GM23338 (cell line): ENCODE data around the gene LSM14A. TPM values are rescaled to one million over a fixed set of nuclear protein-coding genes. Genes with fewer than 3 reads are reported as not detected.

Source experiments
- ATAC-seq: fragments of 200-7000 bp; cut with Tn5 transposase; 3 replicates; pipeline ENCODE4 v1.9.1; 2020
- DNase-seq: peaks from one replicate; pipeline ENCODE4 v3.0.0-alpha.2; 2015; ENCODE audit warnings: low spot score
- H2AFZ ChIP-seq: fragments of 200-600 bp; sonication (generic); 2 replicates; pipeline ENCODE4 v1.8.0; 2016; ENCODE audit warnings: antibody characterized with exemption, mild to moderate bottlenecking, moderate library complexity
- H3F3A ChIP-seq: fragments of 200-600 bp; sonication (generic); replicated peaks from 2 replicates; pipeline ENCODE4 v1.8.0; 2017; ENCODE audit warnings: antibody characterized with exemption, mixed run types, low read depth
- H3K27ac ChIP-seq: fragments of 200-600 bp; sonication (generic); 2 replicates; pipeline ENCODE4 v1.6.1; 2016; ENCODE audit warnings: low read depth
- H3K27me3 ChIP-seq: fragments of 200-600 bp; sonication (generic); 2 replicates; pipeline ENCODE4 v1.8.0; 2016; ENCODE audit warnings: mild to moderate bottlenecking, mixed run types, moderate library complexity; ENCODE audit not compliant: insufficient read depth
- H3K36me3 ChIP-seq: fragments of 200-600 bp; sonication (generic); 2 replicates; pipeline ENCODE4 v1.8.0; 2016; ENCODE audit warnings: mild to moderate bottlenecking; ENCODE audit not compliant: insufficient read depth
- H3K4me1 ChIP-seq: fragments of 200-600 bp; sonication (generic); 2 replicates; pipeline ENCODE4 v1.8.0; 2016; ENCODE audit warnings: mild to moderate bottlenecking, moderate library complexity; ENCODE audit not compliant: insufficient read depth
- H3K4me2 ChIP-seq: fragments of 200-600 bp; sonication (generic); 2 replicates; pipeline ENCODE4 v1.7.1; 2017; ENCODE audit warnings: mixed run types
- H3K4me3 ChIP-seq: fragments of 200-600 bp; sonication (generic); 2 replicates; pipeline ENCODE4 v1.6.1; 2016; ENCODE audit warnings: mixed run types
- H3K79me2 ChIP-seq: fragments of 200-600 bp; sonication (generic); replicated peaks from 2 replicates; pipeline ENCODE4 v1.8.0; 2017; ENCODE audit warnings: mild to moderate bottlenecking; ENCODE audit not compliant: insufficient read depth
- H3K9me2 ChIP-seq: fragments of 200-600 bp; sonication (generic); 2 replicates; pipeline ENCODE4 v1.8.0; 2017; ENCODE audit not compliant: insufficient read depth
- H4K20me1 ChIP-seq: fragments of 200-600 bp; sonication (generic); replicated peaks from 2 replicates; pipeline ENCODE4 v1.8.0; 2017; ENCODE audit warnings: mild to moderate bottlenecking; ENCODE audit not compliant: insufficient read depth
- H3K27ac Mint-ChIP-seq: 2 replicates; pipeline ENCODE4 v1.8.0; 2020; ENCODE audit warnings: inconsistent platforms, mild to moderate bottlenecking, moderate library complexity, mixed read lengths
- H3K27me3 Mint-ChIP-seq: 3 replicates; pipeline ENCODE4 v1.8.0; 2022; ENCODE audit warnings: low read depth, mild to moderate bottlenecking, moderate library complexity, mixed read lengths, inconsistent platforms; ENCODE audit not compliant: insufficient read depth, poor library complexity
- H3K36me3 Mint-ChIP-seq: 3 replicates; pipeline ENCODE4 v1.8.0; 2021; ENCODE audit warnings: low read depth, mild to moderate bottlenecking, inconsistent platforms, moderate library complexity, mixed read lengths
- H3K4me1 Mint-ChIP-seq: 3 replicates; pipeline ENCODE4 v1.8.0; 2020; ENCODE audit warnings: mild to moderate bottlenecking, inconsistent platforms, mixed read lengths
- H3K4me3 Mint-ChIP-seq: 3 replicates; pipeline ENCODE4 v1.8.0; 2021; ENCODE audit warnings: moderate library complexity, mild to moderate bottlenecking, inconsistent platforms, mixed read lengths
- H3K9me3 Mint-ChIP-seq: 3 replicates; pipeline ENCODE4 v1.8.0; 2020; ENCODE audit warnings: moderate library complexity, mild to moderate bottlenecking, inconsistent platforms, mixed read lengths
- CREB1 ChIP-seq: fragments of 250-450 bp; sonication (Bioruptor Pico); IDR thresholded peaks from 2 replicates; pipeline ENCODE4 v1.5.0; 2020; ENCODE audit warnings: low read depth, mild to moderate bottlenecking, moderate library complexity
- ETS1 ChIP-seq: IDR thresholded peaks from 2 replicates; pipeline ENCODE4 v1.6.1; 2016; ENCODE audit warnings: antibody characterized with exemption
- EZH2 ChIP-seq: fragments of 200-600 bp; sonication (generic); IDR thresholded peaks from one replicate; pipeline ENCODE4 v1.8.0; 2017; ENCODE audit warnings: antibody characterized with exemption, mild to moderate bottlenecking, low read depth; ENCODE audit not compliant: unreplicated experiment
- EZH2phosphoT487 ChIP-seq: fragments of 200-600 bp; sonication (generic); IDR thresholded peaks from one replicate; pipeline ENCODE4 v1.8.1; 2018; ENCODE audit warnings: antibody characterized with exemption; ENCODE audit not compliant: unreplicated experiment
- POLR2AphosphoS5 ChIP-seq: IDR thresholded peaks from 2 replicates; pipeline ENCODE4 v1.6.1; 2016; ENCODE audit warnings: antibody characterized with exemption, low read depth
- STAT1 ChIP-seq: IDR thresholded peaks from one replicate; pipeline ENCODE4 v1.6.1; 2016; ENCODE audit warnings: antibody characterized with exemption; ENCODE audit not compliant: unreplicated experiment
- ZNF114 ChIP-seq: fragments of 250-450 bp; sonication (Bioruptor Pico); IDR thresholded peaks from 2 replicates; pipeline ENCODE4 v1.5.0; 2020; ENCODE audit warnings: mild to moderate bottlenecking, moderate library complexity
- ZNF462 ChIP-seq: fragments of 250-450 bp; sonication (Bioruptor Pico); IDR thresholded peaks from 2 replicates; pipeline ENCODE4 v1.5.0; 2020; ENCODE audit warnings: mild to moderate bottlenecking, moderate library complexity
- polyA plus RNA-seq: library from polyadenylated mRNA; unstranded; fragments of >200 nt; fragmentation: Nextera tagmentation; extraction: Ambion mirVana; gene quantifications from 2 replicates; pipeline ENCODE4 v1.2.1, GENCODE V29; 2016
- total RNA-seq: library from RNA; depleted of rRNA; stranded (reverse); fragments of >200 nt; shearing (Covaris generic); gene quantifications from 2 replicates; pipeline ENCODE4 v1.2.3, GENCODE V29; 2014

Gene LSM14A
- total and polyA plus RNA-seq, 2 experiments from 2014 or later: 109 to 166 TPM

GRCh38 chr19:34269489-34269888 is 97.2 kb downstream of the LSM14A start:
- H3K9me2 ChIP-seq: no peaks in the 10 kb centered on the region
- TF ChIP-seq EZH2phosphoT487: no peak
- TF ChIP-seq CREB1: no peak
- TF ChIP-seq STAT1: no peak
- no peak for TF ChIP-seq ETS1
- no peak for TF ChIP-seq ZNF462
- no peak for TF ChIP-seq ZNF114 (CRISPR knock-in tag)
- TF ChIP-seq EZH2: no peak
- TF ChIP-seq POLR2AphosphoS5: no peak
- ATAC-seq (no peak), DNase-seq (no peak)
- H3K4me3 ChIP-seq: no peak overlapping the region
- no peaks in the 10 kb centered on the region for H3K36me3 ChIP-seq
- peaks cover 58% of the 10 kb centered on the region for H3K79me2 ChIP-seq
- no peak overlapping the region for H3K4me2 ChIP-seq
- Mint-ChIP-seq H3K27me3 (peaks cover 3% of the 10 kb centered on the region), H3K4me1 (peaks cover 36% of the 10 kb centered on the region), H3K27ac (peak overlapping the region; percentile 87), H3K9me3 (no peaks in the 10 kb centered on the region), H3K4me3 (no peak overlapping the region), H3K36me3 (no peaks in the 10 kb centered on the region; the same call in 2 of the 3 replicates)
- H3K27me3 ChIP-seq: no peaks in the 10 kb centered on the region
- H4K20me1 ChIP-seq: 0 out of 2 replicates have a peak, but pooled peaks cover 12% of the 10 kb centered on the region
- no peaks in the 10 kb centered on the region; the same call in 1 of the 2 replicates for H3F3A ChIP-seq
- peak overlapping the region; percentile 18; the same call in 1 of the 2 replicates for H3K27ac ChIP-seq
- H2AFZ ChIP-seq: no peak overlapping the region
- H3K4me1 ChIP-seq: peaks cover 28% of the 10 kb centered on the region
